Gastroesophageal sphincter (tissue), 4 donors: ENCODE results near the gene KCNH1. TPM values are rescaled to one million over a fixed set of nuclear protein-coding genes. Genes with fewer than 3 reads are reported as not detected.

ENCODE experiments used
- ATAC-seq: fragments of 150-250 bp; one replicate; pipeline ENCODE4 v1.9.1; 2016; ENCODE audit warnings: mild to moderate bottlenecking, moderate library complexity
- H3K27ac ChIP-seq, 4 donors: fragments of 200-600 bp; sonication (generic) in 3 of 4; 1 replicate in 3 of 4; 2 replicates in 1 of 4; pipeline ENCODE4 v1.5.1; 2016 to 2019
- H3K27me3 ChIP-seq: fragments of 200-600 bp; sonication (generic); one replicate; pipeline ENCODE4 v1.5.1; 2019
- H3K36me3 ChIP-seq, 2 donors: fragments of 200-600 bp; sonication (generic); one replicate each; pipeline ENCODE4 v1.5.1; 2019; ENCODE audit warnings: control low read depth in 1 of 2
- H3K4me1 ChIP-seq, 3 donors: fragments of 200-600 bp; sonication (generic); 1 replicate in 2 of 3; 2 replicates in 1 of 3; pipeline ENCODE4 v1.5.1; 2016 to 2019; ENCODE audit warnings: control low read depth in 2 of 3
- H3K4me3 ChIP-seq, 2 donors: fragments of 200-600 bp; sonication (generic); one replicate each; pipeline ENCODE4 v1.5.1; 2019; ENCODE audit warnings: mild to moderate bottlenecking in 1 of 2, moderate library complexity in 1 of 2
- H3K9me3 ChIP-seq, 3 donors: fragments of 200-600 bp; sonication (generic); one replicate each; pipeline ENCODE4 v1.5.1; 2017 to 2019; ENCODE audit warnings: control low read depth in 2 of 3
- CTCF ChIP-seq, 4 experiments: fragments of 200-600 bp in 2 of 4; fragments of 450-650 bp in 2 of 4; sonication (generic) in 1 of 4; IDR thresholded peaks; one replicate each; pipeline ENCODE4 v1.5.1; 2017 to 2019; ENCODE audit warnings: antibody characterized with exemption in 4 of 4, mild to moderate bottlenecking in 2 of 4, moderate library complexity in 2 of 4
- EP300 ChIP-seq: sonication (generic); formaldehyde crosslinking; IDR thresholded peaks from one replicate; pipeline ENCODE4 v1.6.1; 2017; ENCODE audit warnings: antibody characterized with exemption, mild to moderate bottlenecking
- POLR2A ChIP-seq, 2 donors: fragments of 450-650 bp; IDR thresholded peaks; one replicate each; pipeline ENCODE4 v1.6.1; 2017; ENCODE audit warnings: antibody characterized with exemption in 2 of 2, mild to moderate bottlenecking in 2 of 2, moderate library complexity in 1 of 2
- POLR2AphosphoS5 ChIP-seq: sonication (generic); formaldehyde crosslinking; IDR thresholded peaks from one replicate; pipeline ENCODE4 v1.6.1; 2017; ENCODE audit warnings: antibody characterized with exemption
- WGBS, 2 donors: methylation state at CpG; one replicate each; pipeline ENCODE4 v1.1.5; 2018; ENCODE audit warnings: low coverage in 1 of 2; 5-methylcytosine and 5-hydroxymethylcytosine counted together
- total RNA-seq, 4 donors: library from RNA; depleted of rRNA; stranded (reverse); fragments of >200 nt; gene quantifications; one replicate each; pipeline ENCODE4 v1.1.0, GENCODE V29; 2016

KCNH1 gene
- total RNA-seq, 4 donors from 2014 or later, result 0.15 to 2.3 (median 1.2) TPM

GRCh38 chr1:210731193-210731592 lies 402.8 kb downstream of the KCNH1 start:
- Histone ChIP-seq H3K27ac (no peak overlapping the region), H3K4me3 (no peak overlapping the region), H3K4me1 (no peaks in the 10 kb centered on the region), H3K27me3 (peaks cover 8% of the 10 kb centered on the region), H3K9me3 (no peaks in the 10 kb centered on the region), H3K36me3 (no peaks in the 10 kb centered on the region)
- ATAC-seq, result no peak
- WGBS, 2 donors, result 83 to 100% methylated on average over 2 of the region's 2 CpGs
- TF ChIP-seq POLR2A (IDR thresholded peaks at IDR 0.05), result no peak
- TF ChIP-seq POLR2AphosphoS5, result no peak
- no peak for TF ChIP-seq CTCF (IDR thresholded peaks at IDR 0.05)
- TF ChIP-seq EP300, result no peak

DNA sequence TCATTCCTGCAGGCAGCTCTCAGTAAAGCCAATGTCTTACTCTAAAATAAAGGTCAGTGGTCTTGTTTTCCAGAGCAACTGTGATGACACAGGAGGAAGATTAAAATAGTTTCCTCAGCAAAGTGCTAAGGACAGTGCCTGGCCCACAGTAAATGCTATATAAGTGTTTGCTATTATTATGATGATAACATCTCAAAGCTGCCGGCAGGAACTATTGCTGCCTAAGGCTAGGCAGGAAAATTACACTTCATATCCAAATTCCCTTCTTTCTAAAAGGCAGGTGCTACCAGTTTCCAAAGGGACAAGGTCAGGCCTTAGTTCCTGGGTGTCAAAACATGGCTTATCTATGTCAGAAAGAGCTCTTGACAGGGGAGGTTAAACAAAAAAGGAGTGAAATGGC lies 403.9 kb downstream of the KCNH1 start:
- Histone ChIP-seq H3K9me3 (no peaks in the 10 kb centered on the region), H3K27ac (no peak overlapping the region), H3K4me1 (no peaks in the 10 kb centered on the region), H3K27me3 (peaks cover 10% of the 10 kb centered on the region), H3K4me3 (no peak overlapping the region), H3K36me3 (no peaks in the 10 kb centered on the region)
- WGBS, 2 donors, result 20 to 40% methylated on average over 1 of the region's 1 CpG
- TF ChIP-seq POLR2A (IDR thresholded peaks at IDR 0.05) (no peak), EP300 (no peak), POLR2AphosphoS5 (no peak), CTCF (IDR thresholded peaks at IDR 0.05) (no peak)
- ATAC-seq, result no peak

- ATAC-seq, result no peak
- no peak overlapping the region for H3K27ac ChIP-seq
- 44 to 50% methylated on average over 2 to 4 of the region's 4 CpGs for WGBS, 2 donors
- H3K4me1 ChIP-seq, result no peaks in the 10 kb centered on the region
- no peak overlapping the region for H3K4me3 ChIP-seq
- H3K9me3 ChIP-seq, result no peaks in the 10 kb centered on the region
- no peaks in the 10 kb centered on the region for H3K36me3 ChIP-seq
- no peak for TF ChIP-seq POLR2A (IDR thresholded peaks at IDR 0.05)
- no peak for TF ChIP-seq EP300
- TF ChIP-seq POLR2AphosphoS5, result no peak
- no peak for TF ChIP-seq CTCF (IDR thresholded peaks at IDR 0.05)
- peaks cover 10% of the 10 kb centered on the region for H3K27me3 ChIP-seq
Observed at GRCh38 chr1:210728437-210729149, 405.4 kb downstream of the KCNH1 start.

- Histone ChIP-seq H3K4me3 (no peak overlapping the region), H3K36me3 (no peaks in the 10 kb centered on the region), H3K9me3 (no peaks in the 10 kb centered on the region), H3K27ac (no peak overlapping the region), H3K27me3 (peaks cover 10% of the 10 kb centered on the region), H3K4me1 (no peaks in the 10 kb centered on the region)
- 48 to 86% methylated on average over 1 to 2 of the region's 2 CpGs for WGBS, 2 donors
- TF ChIP-seq POLR2A (IDR thresholded peaks at IDR 0.05), result no peak
- no peak for TF ChIP-seq CTCF (IDR thresholded peaks at IDR 0.05)
- no peak for TF ChIP-seq POLR2AphosphoS5
- no peak for TF ChIP-seq EP300
- ATAC-seq, result no peak
Observed at GRCh38 chr1:210727709-210728108, 406.2 kb downstream of the KCNH1 start.

GRCh38 chr1:210726621-210727020 lies 407.3 kb downstream of the KCNH1 start:
- TF ChIP-seq POLR2A (IDR thresholded peaks at IDR 0.05), result no peak
- TF ChIP-seq EP300, result no peak
- no peak for TF ChIP-seq POLR2AphosphoS5
- TF ChIP-seq CTCF (IDR thresholded peaks at IDR 0.05), result no peak
- no peaks in the 10 kb centered on the region for H3K36me3 ChIP-seq
- ATAC-seq, result no peak
- H3K9me3 ChIP-seq, result no peaks in the 10 kb centered on the region
- peaks cover 10% of the 10 kb centered on the region for H3K27me3 ChIP-seq
- no peak overlapping the region for H3K4me3 ChIP-seq
- WGBS, 2 donors, result 6% methylated on average over 2 of the region's 2 CpGs; no CpG with 5 or more reads in 1 of the 2 donors
- no peaks in the 10 kb centered on the region for H3K4me1 ChIP-seq
- H3K27ac ChIP-seq, result no peak overlapping the region
